SK-N-SH (cell line): Measurements from ENCODE around the gene TMEM165. TPM values are rescaled to one million over a fixed set of nuclear protein-coding genes. Genes with fewer than 3 reads are reported as not detected.

Experiments used
- CTCF ChIA-PET: fragments of 300-600, 350-600 bp; formaldehyde crosslinking; extraction: SDS; loops from one replicate; lab custom pipeline; 2021; lab: Yijun Ruan, JAX
- POLR2A ChIA-PET: fragments of 350-600 bp; sonication (Branson Sonifier 250); formaldehyde crosslinking; extraction: SDS; loops from one replicate; lab custom pipeline; 2020; ENCODE audit warnings: antibody characterized with exemption, inconsistent platforms; lab: Yijun Ruan, JAX
- DNase-seq: peaks from one replicate; pipeline ENCODE4 v3.0.0; 2012
- H2AFZ ChIP-seq: fragments of 200-600 bp; sonication (generic); 2 replicates; pipeline ENCODE4 v1.8.1; 2016; ENCODE audit warnings: antibody characterized with exemption, mild to moderate bottlenecking, low read depth
- H3F3A ChIP-seq: fragments of 200-600 bp; sonication (generic); replicated peaks from 2 replicates; pipeline ENCODE3; 2016; ENCODE audit warnings: antibody characterized with exemption, mild to moderate bottlenecking; ENCODE audit not compliant: insufficient read depth
- H3K27ac ChIP-seq, 2 experiments: fragments of 200-500 bp in 1 of 2; fragments of 200-600 bp in 1 of 2; sonication (Bioruptor generic) in 1 of 2; sonication (generic), shearing (Covaris generic) in 1 of 2; 2 replicates each; pipeline versions ENCODE4 v1.5.1 to v1.6.1; 2014 to 2016; ENCODE audit warnings: low read depth in 2 of 2, inconsistent platforms in 1 of 2, low read length in 1 of 2, mild to moderate bottlenecking in 1 of 2, mixed read lengths in 1 of 2
- H3K27me3 ChIP-seq: fragments of 200-600 bp; sonication (generic), shearing (Covaris generic); 2 replicates; pipeline ENCODE4 v1.6.1; 2016; ENCODE audit warnings: mixed run types; ENCODE audit not compliant: insufficient read depth
- H3K36me3 ChIP-seq, 2 experiments: fragments of 200-500 bp in 1 of 2; fragments of 200-600 bp in 1 of 2; sonication (Bioruptor generic) in 1 of 2; sonication (generic) in 1 of 2; replicated peaks in 1 of 2; 2 replicates each; pipeline versions ENCODE3 to v1.5.1; 2014 to 2016; ENCODE audit warnings: low read length in 1 of 2, mild to moderate bottlenecking in 1 of 2; ENCODE audit not compliant: insufficient read depth in 2 of 2, control insufficient read depth in 1 of 2
- H3K4me1 ChIP-seq, 2 experiments: fragments of 200-500 bp in 1 of 2; fragments of 200-600 bp in 1 of 2; sonication (Bioruptor generic) in 1 of 2; sonication (generic), shearing (Covaris generic) in 1 of 2; 2 replicates each; pipeline versions ENCODE4 v1.5.1 to v1.6.1; 2014 to 2016; ENCODE audit warnings: low read depth in 1 of 2, low read length in 1 of 2, mixed run types in 1 of 2; ENCODE audit not compliant: insufficient read depth in 2 of 2, control insufficient read depth in 1 of 2
- H3K4me2 ChIP-seq: fragments of 200-600 bp; sonication (generic), shearing (Covaris generic); 2 replicates; pipeline ENCODE4 v1.6.1; 2017; ENCODE audit warnings: mixed run types
- H3K4me3 ChIP-seq, 2 experiments: fragments of 200-500 bp in 1 of 2; fragments of 200-600 bp in 1 of 2; sonication (Bioruptor generic) in 1 of 2; sonication (generic), shearing (Covaris generic) in 1 of 2; 2 replicates each; pipeline versions ENCODE4 v1.5.1 to v1.8.1; 2014 to 2016; ENCODE audit warnings: low read depth in 2 of 2, inconsistent platforms in 1 of 2, low read length in 1 of 2, mild to moderate bottlenecking in 1 of 2, mixed read lengths in 1 of 2, moderate library complexity in 1 of 2
- H3K79me2 ChIP-seq: fragments of 200-600 bp; sonication (generic); 2 replicates; pipeline ENCODE4 v1.8.1; 2017; ENCODE audit warnings: mild to moderate bottlenecking; ENCODE audit not compliant: insufficient read depth
- H3K9ac ChIP-seq: fragments of 200-600 bp; sonication (generic); 2 replicates; pipeline ENCODE4 v1.6.1; 2017; ENCODE audit warnings: mixed run types
- H3K9me2 ChIP-seq: fragments of 200-600 bp; sonication (generic); 2 replicates; pipeline ENCODE4 v1.6.1; 2017; ENCODE audit warnings: mixed run types
- H3K9me3 ChIP-seq: fragments of 200-600 bp; sonication (generic); 2 replicates; pipeline ENCODE4 v1.6.1; 2017; ENCODE audit warnings: mixed run types, mild to moderate bottlenecking, moderate library complexity
- H4K20me1 ChIP-seq: fragments of 200-600 bp; sonication (generic); 2 replicates; pipeline ENCODE4 v1.6.1; 2017; ENCODE audit warnings: mild to moderate bottlenecking, mixed run types; ENCODE audit not compliant: insufficient read depth
- CHD2 ChIP-seq: fragments of 150-350 bp; IDR thresholded peaks from 2 replicates; pipeline ENCODE4 v1.6.1; 2018; ENCODE audit warnings: low read length; ENCODE audit not compliant: partially characterized antibody
- FOSL2 ChIP-seq: IDR thresholded peaks from 2 replicates; pipeline ENCODE4 v1.4.0; 2012; ENCODE audit warnings: low read depth, mild to moderate bottlenecking, moderate library complexity, borderline replicate concordance
- FOXM1 ChIP-seq: IDR thresholded peaks from 2 replicates; pipeline ENCODE4 v1.4.0; 2012; ENCODE audit warnings: low read depth, mild to moderate bottlenecking
- GABPA ChIP-seq: IDR thresholded peaks from 2 replicates; pipeline ENCODE4 v1.4.0; 2012; ENCODE audit warnings: low read depth, mild to moderate bottlenecking
- JUND ChIP-seq: IDR thresholded peaks from 2 replicates; pipeline ENCODE4 v1.4.0; 2012
- MXI1 ChIP-seq: IDR thresholded peaks from 2 replicates; pipeline ENCODE4 v1.6.1; 2012; ENCODE audit warnings: mild to moderate bottlenecking, low read depth, low read length, improper control_type of control experiment
- NFIC ChIP-seq: IDR thresholded peaks from 2 replicates; pipeline ENCODE4 v1.4.0; 2012; ENCODE audit warnings: borderline replicate concordance
- NRF1 ChIP-seq: IDR thresholded peaks from 2 replicates; pipeline ENCODE4 v1.6.1; 2012; ENCODE audit warnings: low read depth, mild to moderate bottlenecking, low read length
- RAD21 ChIP-seq: IDR thresholded peaks from 2 replicates; pipeline ENCODE4 v1.6.1; 2012; ENCODE audit warnings: mild to moderate bottlenecking, low read length
- SIN3A ChIP-seq: IDR thresholded peaks from 2 replicates; pipeline ENCODE4 v1.6.1; 2012; ENCODE audit warnings: low read depth, mild to moderate bottlenecking, low read length, moderate library complexity, borderline replicate concordance
- SMC3 ChIP-seq: IDR thresholded peaks from 2 replicates; pipeline ENCODE4 v1.6.1; 2012; ENCODE audit warnings: low read depth, low read length, improper control_type of control experiment
- TAF1 ChIP-seq: IDR thresholded peaks from 2 replicates; pipeline ENCODE4 v1.6.1; 2012; ENCODE audit warnings: low read depth, mild to moderate bottlenecking, low read length, moderate library complexity, borderline replicate concordance
- TEAD4 ChIP-seq: IDR thresholded peaks from 2 replicates; pipeline ENCODE4 v1.4.0; 2012; ENCODE audit warnings: mild to moderate bottlenecking, borderline replicate concordance; ENCODE audit not compliant: insufficient read depth
- WGBS: methylation state at CpG from one replicate; pipeline ENCODE4 v1.1.6; 2017; ENCODE audit warnings: low lambda C conversion rate; 5-methylcytosine and 5-hydroxymethylcytosine counted together
- polyA plus RNA-seq, 3 experiments: library from polyadenylated mRNA; depleted of rRNA; stranded (reverse); fragments of >200 nt; gene quantifications; 2 replicates each; pipeline ENCODE4 v1.2.3, GENCODE V29; 2012
- TF ChIP-seq, protein P1 (sequence below): IDR thresholded peaks from 2 replicates; pipeline ENCODE4; 2012
- TF ChIP-seq, protein P2 (sequence below): IDR thresholded peaks from 2 replicates; pipeline ENCODE4 v1.4.0; 2012; ENCODE audit warnings: low read depth
- TF ChIP-seq, protein P3 (sequence below): fragments of 200-600 bp; sonication (generic); IDR thresholded peaks from 2 replicates; pipeline ENCODE4 v1.6.1; 2017; ENCODE audit warnings: antibody characterized with exemption, mild to moderate bottlenecking, moderate library complexity
- TF ChIP-seq, protein P4 (sequence below): IDR thresholded peaks from 2 replicates; pipeline ENCODE4 v1.4.0; 2012; ENCODE audit warnings: low read depth, borderline replicate concordance

TMEM165 gene
- polyA plus RNA-seq, 1 of the 3 experiments (the other 2 are of a cell fraction), result 58.6 TPM

- TF ChIP-seq, protein P1, sequence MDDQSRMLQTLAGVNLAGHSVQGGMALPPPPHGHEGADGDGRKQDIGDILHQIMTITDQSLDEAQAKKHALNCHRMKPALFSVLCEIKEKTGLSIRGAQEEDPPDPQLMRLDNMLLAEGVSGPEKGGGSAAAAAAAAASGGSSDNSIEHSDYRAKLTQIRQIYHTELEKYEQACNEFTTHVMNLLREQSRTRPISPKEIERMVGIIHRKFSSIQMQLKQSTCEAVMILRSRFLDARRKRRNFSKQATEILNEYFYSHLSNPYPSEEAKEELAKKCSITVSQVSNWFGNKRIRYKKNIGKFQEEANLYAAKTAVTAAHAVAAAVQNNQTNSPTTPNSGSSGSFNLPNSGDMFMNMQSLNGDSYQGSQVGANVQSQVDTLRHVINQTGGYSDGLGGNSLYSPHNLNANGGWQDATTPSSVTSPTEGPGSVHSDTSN, result no peak
- TF ChIP-seq NRF1, result no peak
Measured at GRCh38 chr4:55393461-55394320, 2.1 kb upstream of the TMEM165 start (continued).

- Histone ChIP-seq H3K79me2 (peaks cover 42% of the 10 kb centered on the region), H4K20me1 (peaks cover 32% of the 10 kb centered on the region), H3K9me2 (no peaks in the 10 kb centered on the region), H3K9me3 (no peaks in the 10 kb centered on the region), H3K36me3 (peaks cover 3 to 17% of the 10 kb centered on the region in 2 experiments), H3K27ac (peak overlapping the region; percentile 81 to 86), H3K4me2 (peak overlapping the region; percentile 99), H3F3A (peaks cover 11% of the 10 kb centered on the region), H3K4me1 (peaks cover 0 to 5% of the 10 kb centered on the region in 2 experiments; a peak in 2 of 4 replicates), H2AFZ (peak overlapping the region; percentile 90), H3K27me3 (no peaks in the 10 kb centered on the region), H3K9ac (peak overlapping the region; percentile 98), H3K4me3 (peak overlapping the region; percentile 81 to 90)
- DNase-seq, result no peak
- CTCF ChIA-PET, result interaction anchor here (0.8 to 1.4 kb wide), 6 partner anchors 28 to 159 kb away, joined by 3 to 5 read pairs (median 4); no protein-coding TSS in a partner anchor
- 10% methylated on average over 4 of the region's 4 CpGs for WGBS
- POLR2A ChIA-PET, result interaction anchor here (0.7 to 2.3 kb wide), 7 partner anchors 8 to 1162 kb away, joined by 4 to 8 read pairs (median 4); partner anchors contain the start of gene SRD5A3
- TF ChIP-seq FOSL2 (no peak), TEAD4 (no peak), SMC3 (no peak), NFIC (no peak), MXI1 (0 out of 2 replicates have a peak, but pooled peaks have one; percentile 78), TAF1 (no peak), GABPA (no peak), JUND (no peak), CHD2 (no peak), RAD21 (no peak), SIN3A (no peak), FOXM1 (no peak)
- TF ChIP-seq, protein P2, sequence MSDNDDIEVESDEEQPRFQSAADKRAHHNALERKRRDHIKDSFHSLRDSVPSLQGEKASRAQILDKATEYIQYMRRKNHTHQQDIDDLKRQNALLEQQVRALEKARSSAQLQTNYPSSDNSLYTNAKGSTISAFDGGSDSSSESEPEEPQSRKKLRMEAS, result 0 out of 2 replicates have a peak, but pooled peaks have one; percentile 73
- TF ChIP-seq, protein P3, sequence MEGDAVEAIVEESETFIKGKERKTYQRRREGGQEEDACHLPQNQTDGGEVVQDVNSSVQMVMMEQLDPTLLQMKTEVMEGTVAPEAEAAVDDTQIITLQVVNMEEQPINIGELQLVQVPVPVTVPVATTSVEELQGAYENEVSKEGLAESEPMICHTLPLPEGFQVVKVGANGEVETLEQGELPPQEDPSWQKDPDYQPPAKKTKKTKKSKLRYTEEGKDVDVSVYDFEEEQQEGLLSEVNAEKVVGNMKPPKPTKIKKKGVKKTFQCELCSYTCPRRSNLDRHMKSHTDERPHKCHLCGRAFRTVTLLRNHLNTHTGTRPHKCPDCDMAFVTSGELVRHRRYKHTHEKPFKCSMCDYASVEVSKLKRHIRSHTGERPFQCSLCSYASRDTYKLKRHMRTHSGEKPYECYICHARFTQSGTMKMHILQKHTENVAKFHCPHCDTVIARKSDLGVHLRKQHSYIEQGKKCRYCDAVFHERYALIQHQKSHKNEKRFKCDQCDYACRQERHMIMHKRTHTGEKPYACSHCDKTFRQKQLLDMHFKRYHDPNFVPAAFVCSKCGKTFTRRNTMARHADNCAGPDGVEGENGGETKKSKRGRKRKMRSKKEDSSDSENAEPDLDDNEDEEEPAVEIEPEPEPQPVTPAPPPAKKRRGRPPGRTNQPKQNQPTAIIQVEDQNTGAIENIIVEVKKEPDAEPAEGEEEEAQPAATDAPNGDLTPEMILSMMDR, result peak; percentile 31
- TF ChIP-seq, protein P4, sequence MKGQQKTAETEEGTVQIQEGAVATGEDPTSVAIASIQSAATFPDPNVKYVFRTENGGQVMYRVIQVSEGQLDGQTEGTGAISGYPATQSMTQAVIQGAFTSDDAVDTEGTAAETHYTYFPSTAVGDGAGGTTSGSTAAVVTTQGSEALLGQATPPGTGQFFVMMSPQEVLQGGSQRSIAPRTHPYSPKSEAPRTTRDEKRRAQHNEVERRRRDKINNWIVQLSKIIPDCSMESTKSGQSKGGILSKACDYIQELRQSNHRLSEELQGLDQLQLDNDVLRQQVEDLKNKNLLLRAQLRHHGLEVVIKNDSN, result no peak
Measured at GRCh38 chr4:55395218-55395528, 584 bp upstream of the TMEM165 start.
